ENCODE results near the gene SLC25A45. TPM values are rescaled to one million over a fixed set of nuclear protein-coding genes. Genes with fewer than 3 reads are reported as not detected.
"Not testable (repeated sequence)": the region's sequence is repeated elsewhere in the genome, so short reads cannot be mapped to it uniquely, and the experiment has no call there.

Gene SLC25A45
- total and polyA plus RNA-seq, 4 donors = 5.6 to 16.0 (median 9.9) TPM

GRCh38 chr11:65418431-65418680 lies 35.9 kb upstream of the SLC25A45 start:
- Histone ChIP-seq H3K36me3 (ENCODE audit: control insufficient read depth in 1 of 2, insufficient read depth in 2 of 2, low read length in 1 of 2) (no peaks in the 10 kb centered on the region), H3K27ac (ENCODE audit: low read depth in 1 of 2, low read length in 2 of 2) (peak overlapping the region; percentile 97), H3K9me3 (ENCODE audit: control insufficient read depth, low read length) (no peaks in the 10 kb centered on the region), H3K4me3 (ENCODE audit: low read length in 2 of 2) (no peak overlapping the region), H3K4me1 (ENCODE audit: control insufficient read depth in 1 of 2, insufficient read depth in 2 of 2, low read length in 2 of 2) (no peaks in the 10 kb centered on the region), H3K27me3 (ENCODE audit: control insufficient read depth in 1 of 2, insufficient read depth in 2 of 2, low read length in 1 of 2) (peaks cover 0 to 1% of the 10 kb centered on the region in 2 donors)
- intact Hi-C loops (cut with DNase I) = loop anchor here (5.0 kb wide), 2 partner anchors 36 to 51 kb away; partner anchors contain the start of gene SLC25A45 (in 1 of the 2)
- DNase-seq (no peak), ATAC-seq (ENCODE audit: low FRiP score) (no peak)
- 5 to 6% methylated on average over 2 to 4 of the region's 4 CpGs for WGBS, 2 donors

DNA sequence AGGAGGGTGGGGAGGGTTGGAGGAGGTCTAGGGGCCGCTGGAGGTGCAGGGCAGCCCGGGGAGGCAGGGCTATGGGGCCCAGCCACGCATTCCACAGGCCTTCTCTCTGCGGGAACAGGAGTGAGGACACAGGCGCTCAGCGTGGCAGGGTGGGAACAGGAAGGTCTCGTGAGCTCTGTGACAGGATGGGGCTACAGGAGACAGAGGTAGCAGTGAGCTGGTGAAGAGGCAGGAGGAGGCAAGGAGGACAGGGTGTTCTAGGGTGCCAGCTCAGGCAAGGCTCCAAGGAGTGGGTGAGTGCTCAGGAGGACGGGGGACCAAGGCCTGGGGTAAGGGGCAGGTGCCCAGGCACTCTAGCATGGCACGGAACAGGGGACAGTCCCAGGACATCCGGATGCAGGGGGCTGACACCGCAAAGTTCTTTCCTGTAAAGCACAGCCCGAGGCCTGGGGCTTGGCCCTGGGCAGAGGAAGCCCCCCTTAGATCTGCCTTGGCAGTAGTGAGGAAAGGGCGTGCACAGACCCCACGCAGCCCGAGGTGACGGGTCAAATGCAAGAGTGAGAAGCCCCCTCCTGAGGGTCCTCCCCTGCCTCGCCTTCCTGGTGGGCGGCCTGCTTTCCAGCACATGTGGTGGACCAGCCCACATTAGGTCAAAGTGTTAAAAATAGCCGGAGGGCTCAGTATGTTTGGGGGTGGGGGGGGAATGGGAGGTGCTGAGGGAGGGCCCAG lies 35.4 kb upstream of the SLC25A45 start:
- WGBS, 2 donors = 6 to 10% methylated on average over 18 to 19 of the region's 19 CpGs
- Histone ChIP-seq H3K27ac (ENCODE audit: low read depth in 1 of 2, low read length in 2 of 2) (peak overlapping the region; percentile 97), H3K4me3 (ENCODE audit: low read length in 2 of 2) (no peak overlapping the region), H3K36me3 (ENCODE audit: control insufficient read depth in 1 of 2, insufficient read depth in 2 of 2, low read length in 1 of 2) (no peaks in the 10 kb centered on the region), H3K4me1 (ENCODE audit: control insufficient read depth in 1 of 2, insufficient read depth in 2 of 2, low read length in 2 of 2) (no peaks in the 10 kb centered on the region), H3K9me3 (ENCODE audit: control insufficient read depth, low read length) (no peaks in the 10 kb centered on the region), H3K27me3 (ENCODE audit: control insufficient read depth in 1 of 2, insufficient read depth in 2 of 2, low read length in 1 of 2) (peaks cover 0 to 1% of the 10 kb centered on the region in 2 donors)
- no peak for ATAC-seq (ENCODE audit: low FRiP score)
- intact Hi-C loops (cut with DNase I) = loop anchor here (2.0 to 5.0 kb wide), 5 partner anchors 36 to 93 kb away; partner anchors contain the start of gene SLC25A45 (in 1 of the 2)
- DNase-seq = peak; percentile 81 to 87

GRCh38 chr11:65416841-65417701 lies 34.6 kb upstream of the SLC25A45 start:
- DNase-seq (peak; percentile 73 to 83), ATAC-seq (ENCODE audit: low FRiP score) (no peak)
- H3K4me1 ChIP-seq (ENCODE audit: control insufficient read depth in 1 of 2, insufficient read depth in 2 of 2, low read length in 2 of 2) = no peaks in the 10 kb centered on the region
- intact Hi-C loops (cut with DNase I) = loop anchor here (2.0 to 5.0 kb wide), 5 partner anchors 35 to 94 kb away; partner anchors contain the start of gene SLC25A45 (in 1 of the 2)
- peak overlapping the region; percentile 97 for H3K27ac ChIP-seq (ENCODE audit: low read depth in 1 of 2, low read length in 2 of 2)
- no peaks in the 10 kb centered on the region for H3K9me3 ChIP-seq (ENCODE audit: control insufficient read depth, low read length)
- no peak overlapping the region for H3K4me3 ChIP-seq (ENCODE audit: low read length in 2 of 2)
- peaks cover 0 to 4% of the 10 kb centered on the region in 2 donors for H3K36me3 ChIP-seq (ENCODE audit: control insufficient read depth in 1 of 2, insufficient read depth in 2 of 2, low read length in 1 of 2)
- no peaks in the 10 kb centered on the region for H3K27me3 ChIP-seq (ENCODE audit: control insufficient read depth in 1 of 2, insufficient read depth in 2 of 2, low read length in 1 of 2)
- WGBS, 2 donors = 20 to 24% methylated on average over 14 of the region's 14 CpGs

DNA sequence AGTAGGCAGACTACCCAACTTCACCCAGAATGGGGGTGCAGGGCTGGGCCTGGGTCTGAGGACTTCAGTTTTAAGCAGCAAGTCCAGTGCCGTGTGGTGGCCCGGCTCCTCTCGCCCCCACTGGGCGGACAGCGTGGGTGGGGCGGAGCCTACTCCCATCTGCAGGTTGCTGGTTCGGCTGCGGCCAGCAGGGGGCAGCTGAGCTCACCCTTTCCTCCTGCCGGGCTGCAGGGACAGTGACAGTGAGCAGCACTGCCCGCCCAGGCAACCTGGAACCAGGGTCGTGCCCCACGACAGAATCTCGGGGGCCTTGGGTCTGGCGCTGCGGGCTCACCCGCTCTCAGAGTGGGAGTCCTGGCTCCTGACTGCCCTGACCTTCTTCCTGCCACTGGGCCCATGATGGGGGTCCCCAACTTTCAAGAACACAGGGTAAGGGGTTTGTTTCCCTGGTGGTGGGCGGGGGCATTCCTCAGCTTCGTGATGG lies 33.9 kb upstream of the SLC25A45 start:
- no peak overlapping the region for H3K4me3 ChIP-seq (ENCODE audit: low read length in 2 of 2)
- DNase-seq = peak; percentile 95 to 97
- H3K9me3 ChIP-seq (ENCODE audit: control insufficient read depth, low read length) = no peaks in the 10 kb centered on the region
- H3K36me3 ChIP-seq (ENCODE audit: control insufficient read depth in 1 of 2, insufficient read depth in 2 of 2, low read length in 1 of 2) = peaks cover 0 to 6% of the 10 kb centered on the region in 2 donors
- intact Hi-C loops (cut with DNase I) = loop anchor here (2.0 to 5.0 kb wide), 5 partner anchors 34 to 94 kb away; partner anchors contain the start of gene SLC25A45 (in 1 of the 2)
- ATAC-seq (ENCODE audit: low FRiP score) = peak; percentile 73
- H3K27me3 ChIP-seq (ENCODE audit: control insufficient read depth in 1 of 2, insufficient read depth in 2 of 2, low read length in 1 of 2) = no peaks in the 10 kb centered on the region
- peak overlapping the region in 1 of 2 donors; percentile 97 for H3K27ac ChIP-seq (ENCODE audit: low read depth in 1 of 2, low read length in 2 of 2)
- 2 to 3% methylated on average over 18 of the region's 18 CpGs for WGBS, 2 donors
- no peaks in the 10 kb centered on the region for H3K4me1 ChIP-seq (ENCODE audit: control insufficient read depth in 1 of 2, insufficient read depth in 2 of 2, low read length in 2 of 2)

DNA sequence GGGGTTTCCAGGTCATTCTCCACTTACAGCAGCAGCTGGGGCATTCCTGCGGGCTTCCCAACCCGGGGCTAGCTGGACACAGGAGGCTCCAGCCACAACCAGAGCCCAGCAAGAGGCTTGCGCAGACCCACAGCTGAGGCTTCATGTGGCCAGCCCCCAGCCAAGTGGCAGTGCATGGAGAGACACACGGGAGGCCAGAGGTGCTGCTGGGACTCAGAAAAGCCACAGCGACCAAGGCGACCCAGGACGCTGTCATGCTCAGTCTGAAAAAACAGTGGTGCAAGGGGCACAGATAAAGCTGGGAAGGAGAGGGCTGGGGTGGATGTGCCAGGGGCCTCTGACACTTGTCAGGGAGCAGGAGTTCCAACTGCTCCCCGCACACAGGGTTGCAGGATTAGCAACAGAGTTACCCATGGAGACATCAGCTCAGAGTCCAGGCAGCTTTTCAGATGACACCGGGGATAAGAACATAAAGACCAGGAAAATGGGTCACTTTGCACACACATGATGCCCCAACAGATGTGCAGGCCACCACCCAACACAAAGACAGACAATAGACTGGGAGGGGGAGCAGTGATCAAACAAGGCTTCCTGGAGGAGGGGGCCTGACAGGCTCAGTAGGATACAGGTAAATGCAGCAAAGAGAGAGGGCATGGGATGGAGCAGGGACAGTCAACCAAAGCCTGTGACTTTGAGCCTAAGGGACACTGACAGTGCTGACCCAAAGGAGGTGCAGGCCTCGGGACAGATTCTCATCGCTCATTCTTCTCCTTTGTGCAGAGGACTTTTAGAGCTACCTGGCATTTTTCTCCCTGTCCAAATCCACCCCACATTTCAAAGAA lies 33.3 kb upstream of the SLC25A45 start:
- no peak overlapping the region for H3K27ac ChIP-seq (ENCODE audit: low read depth in 1 of 2, low read length in 2 of 2)
- ATAC-seq (ENCODE audit: low FRiP score) = no peak
- 58 to 61% methylated on average over 11 of the region's 11 CpGs for WGBS, 2 donors
- H3K4me1 ChIP-seq (ENCODE audit: control insufficient read depth in 1 of 2, insufficient read depth in 2 of 2, low read length in 2 of 2) = no peaks in the 10 kb centered on the region
- peaks cover 0 to 10% of the 10 kb centered on the region in 2 donors for H3K36me3 ChIP-seq (ENCODE audit: control insufficient read depth in 1 of 2, insufficient read depth in 2 of 2, low read length in 1 of 2)
- intact Hi-C loops (cut with DNase I) = loop anchor here (2.0 to 5.0 kb wide), 5 partner anchors 33 to 95 kb away; partner anchors contain the start of gene SLC25A45 (in 1 of the 2)
- H3K9me3 ChIP-seq (ENCODE audit: control insufficient read depth, low read length) = no peaks in the 10 kb centered on the region
- H3K27me3 ChIP-seq (ENCODE audit: control insufficient read depth in 1 of 2, insufficient read depth in 2 of 2, low read length in 1 of 2) = no peaks in the 10 kb centered on the region
- no peak overlapping the region for H3K4me3 ChIP-seq (ENCODE audit: low read length in 2 of 2)
- DNase-seq = peak; percentile 48 to 69

DNA sequence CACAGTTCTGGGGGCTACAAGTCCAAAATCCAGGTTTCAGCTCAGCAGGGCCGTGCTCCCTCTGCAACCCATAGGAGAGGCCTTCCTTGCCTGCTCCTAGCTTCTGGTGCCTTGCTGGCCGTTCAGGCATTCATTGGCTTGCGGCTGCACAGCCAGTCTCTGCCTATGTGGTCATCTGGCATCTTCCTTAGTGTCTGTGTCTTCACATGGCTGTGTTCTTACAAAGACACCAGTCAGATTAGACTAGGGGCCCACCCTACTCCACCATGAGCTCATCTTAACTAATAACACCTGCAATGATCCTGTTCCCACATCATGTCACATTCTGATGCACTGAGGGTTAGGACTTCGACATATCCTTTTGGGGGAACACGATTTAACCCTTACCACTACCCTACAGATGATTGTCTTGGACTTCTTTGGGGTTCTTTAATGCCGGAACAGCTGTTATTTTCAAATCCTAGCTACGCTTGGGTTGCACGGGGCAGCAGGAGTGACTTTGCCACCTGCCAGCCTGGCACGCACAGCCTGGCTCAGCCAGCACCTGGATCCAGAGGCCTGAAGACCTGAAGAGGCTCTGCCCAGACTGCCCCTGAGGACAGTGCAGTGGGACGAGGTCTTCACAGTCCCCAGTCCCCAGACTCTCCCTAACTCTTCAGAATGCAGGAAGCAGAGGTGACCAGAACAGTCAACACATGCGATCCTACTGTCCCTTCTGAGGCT lies 32.5 kb upstream of the SLC25A45 start:
- no peaks in the 10 kb centered on the region for H3K9me3 ChIP-seq (ENCODE audit: control insufficient read depth, low read length)
- no peaks in the 10 kb centered on the region for H3K4me1 ChIP-seq (ENCODE audit: control insufficient read depth in 1 of 2, insufficient read depth in 2 of 2, low read length in 2 of 2)
- H3K4me3 ChIP-seq (ENCODE audit: low read length in 2 of 2) = no peak overlapping the region
- H3K27me3 ChIP-seq (ENCODE audit: control insufficient read depth in 1 of 2, insufficient read depth in 2 of 2, low read length in 1 of 2) = no peaks in the 10 kb centered on the region
- 75 to 80% methylated on average over 11 of the region's 11 CpGs for WGBS, 2 donors
- intact Hi-C loops (cut with DNase I) = loop anchor here (5.0 kb wide), 2 partner anchors 33 to 48 kb away; partner anchors contain the start of gene SLC25A45 (in 1 of the 2)
- no peak for ATAC-seq (ENCODE audit: low FRiP score)
- H3K36me3 ChIP-seq (ENCODE audit: control insufficient read depth in 1 of 2, insufficient read depth in 2 of 2, low read length in 1 of 2) = peaks cover 0 to 10% of the 10 kb centered on the region in 2 donors
- no peak overlapping the region for H3K27ac ChIP-seq (ENCODE audit: low read depth in 1 of 2, low read length in 2 of 2)
- DNase-seq = peak in 1 of 2 donors; percentile 51

DNA sequence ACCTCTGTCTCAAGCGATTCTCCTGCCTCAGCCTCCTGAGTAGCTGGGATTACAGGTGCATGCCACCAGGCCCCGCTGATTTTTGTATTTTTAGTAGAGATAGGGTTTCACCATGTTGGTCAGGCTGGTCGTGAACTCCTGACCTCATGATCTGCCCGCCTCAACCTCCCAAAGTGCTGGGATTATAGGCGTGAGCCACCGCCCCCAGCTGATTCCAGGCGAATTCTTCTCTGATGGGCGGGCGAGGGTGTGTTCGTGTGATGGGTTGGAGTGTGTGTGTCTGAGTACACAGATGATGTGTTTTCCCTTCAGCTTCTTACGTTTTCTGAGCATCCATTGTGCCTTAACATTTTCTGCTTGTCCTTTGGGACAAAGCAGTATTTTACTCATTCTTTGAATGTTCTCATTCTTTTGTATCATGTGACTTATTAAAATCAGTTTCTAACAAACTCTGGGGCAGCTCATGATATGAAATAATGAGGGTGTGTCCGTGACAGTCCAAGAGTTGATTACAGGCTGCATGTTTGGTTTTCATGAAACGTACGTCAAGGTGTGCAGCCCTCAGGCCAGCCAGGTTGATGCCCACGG lies 30.7 kb upstream of the SLC25A45 start:
- H3K9me3 ChIP-seq (ENCODE audit: control insufficient read depth, low read length); intact Hi-C loops (cut with DNase I); H3K27me3 ChIP-seq (ENCODE audit: control insufficient read depth in 1 of 2, insufficient read depth in 2 of 2, low read length in 1 of 2); H3K4me3 ChIP-seq (ENCODE audit: low read length in 2 of 2); H3K4me1 ChIP-seq (ENCODE audit: control insufficient read depth in 1 of 2, insufficient read depth in 2 of 2, low read length in 2 of 2); ATAC-seq (ENCODE audit: low FRiP score); H3K27ac ChIP-seq (ENCODE audit: low read depth in 1 of 2, low read length in 2 of 2): not testable (repeated sequence)
- H3K36me3 ChIP-seq (ENCODE audit: control insufficient read depth in 1 of 2, insufficient read depth in 2 of 2, low read length in 1 of 2) = peaks cover 0 to 10% of the 10 kb centered on the region in 2 donors
- peak in 1 of 2 donors; percentile 40 for DNase-seq
- WGBS, 2 donors = 85 to 89% methylated on average over 15 of the region's 15 CpGs
